Left ventricle myocardium inferior (tissue), 1 donor: Measurements from ENCODE around the gene KMT5C. TPM values are rescaled to one million over a fixed set of nuclear protein-coding genes. Genes with fewer than 3 reads are reported as not detected.

Experiments
- DNase-seq: peaks from one replicate; pipeline ENCODE4 v3.0.0-alpha.2; 2020
- H3K27ac ChIP-seq: fragments of 200-600 bp; replicated peaks from 2 replicates; pipeline ENCODE4 v1.8.0; 2021
- H3K27me3 ChIP-seq: fragments of 200-600 bp; 2 replicates; pipeline ENCODE4 v1.8.0; 2021; ENCODE audit warnings: low read depth
- H3K36me3 ChIP-seq: fragments of 200-600 bp; 2 replicates; pipeline ENCODE4 v1.8.0; 2021
- H3K4me1 ChIP-seq: fragments of 200-600 bp; 2 replicates; pipeline ENCODE4 v1.8.0; 2021
- H3K4me3 ChIP-seq: fragments of 200-600 bp; 2 replicates; pipeline ENCODE4 v1.8.0; 2021; ENCODE audit warnings: mild to moderate bottlenecking, moderate library complexity
- H3K9me3 ChIP-seq: fragments of 200-600 bp; replicated peaks from 2 replicates; pipeline ENCODE4 v1.8.0; 2021
- CTCF ChIP-seq: fragments of 200-600 bp; IDR thresholded peaks from 2 replicates; pipeline ENCODE4 v1.8.0; 2021; ENCODE audit warnings: antibody characterized with exemption, mild to moderate bottlenecking, borderline replicate concordance
- intact Hi-C: fragments of 100-400 bp; cut with micrococcal nuclease; formaldehyde crosslinking; loops from one replicate; pipeline ENCODE4 v1.11.0; 2022
- total RNA-seq: library from RNA; stranded (reverse); fragmentation: NEBNext Ultra II Directional; extraction: Animal tissue kit (Norgen Biotek cat#: 25700); gene quantifications from one replicate; pipeline ENCODE4 v1.2.1, GENCODE V29; 2021
- donor health status: DM: no; HTN: yes; CAD: no; lungs with severe emphysema.

KMT5C gene
- total RNA-seq, 1 donor from 2014 or later = 5.1 TPM

GRCh38 chr19:55366790-55367189 is 27.1 kb downstream of the KMT5C start:
- no peak for TF ChIP-seq CTCF
- Histone ChIP-seq H3K9me3 (no peaks in the 10 kb centered on the region), H3K36me3 (no peaks in the 10 kb centered on the region), H3K4me1 (peaks cover 17% of the 10 kb centered on the region), H3K4me3 (no peak overlapping the region), H3K27ac (no peak overlapping the region), H3K27me3 (peaks cover 89% of the 10 kb centered on the region)
- no peak for DNase-seq
- intact Hi-C loops = no loop called here

GRCh38 chr19:55368106-55368505 is 28.4 kb downstream of the KMT5C start:
- TF ChIP-seq CTCF = no peak
- intact Hi-C loops = no loop called here
- H3K27me3 ChIP-seq = peaks cover 89% of the 10 kb centered on the region
- H3K4me3 ChIP-seq = no peak overlapping the region
- H3K9me3 ChIP-seq = no peaks in the 10 kb centered on the region
- no peak overlapping the region for H3K27ac ChIP-seq
- peaks cover 17% of the 10 kb centered on the region for H3K4me1 ChIP-seq
- no peak for DNase-seq
- H3K36me3 ChIP-seq = no peaks in the 10 kb centered on the region

GRCh38 chr19:55368701-55369563 is 29.3 kb downstream of the KMT5C start:
- no peak for TF ChIP-seq CTCF
- Histone ChIP-seq H3K4me1 (peaks cover 17% of the 10 kb centered on the region), H3K4me3 (peak overlapping the region; percentile 45), H3K9me3 (no peaks in the 10 kb centered on the region), H3K36me3 (no peaks in the 10 kb centered on the region), H3K27ac (no peak overlapping the region), H3K27me3 (peaks cover 94% of the 10 kb centered on the region)
- intact Hi-C loops = no loop called here
- DNase-seq = no peak

GRCh38 chr19:55369653-55370304 is 30.1 kb downstream of the KMT5C start:
- intact Hi-C loops = no loop called here
- Histone ChIP-seq H3K36me3 (no peaks in the 10 kb centered on the region), H3K27me3 (peaks cover 97% of the 10 kb centered on the region), H3K9me3 (no peaks in the 10 kb centered on the region), H3K4me3 (peak overlapping the region; percentile 48), H3K4me1 (peaks cover 24% of the 10 kb centered on the region), H3K27ac (no peak overlapping the region)
- DNase-seq = no peak
- TF ChIP-seq CTCF = no peak

DNA sequence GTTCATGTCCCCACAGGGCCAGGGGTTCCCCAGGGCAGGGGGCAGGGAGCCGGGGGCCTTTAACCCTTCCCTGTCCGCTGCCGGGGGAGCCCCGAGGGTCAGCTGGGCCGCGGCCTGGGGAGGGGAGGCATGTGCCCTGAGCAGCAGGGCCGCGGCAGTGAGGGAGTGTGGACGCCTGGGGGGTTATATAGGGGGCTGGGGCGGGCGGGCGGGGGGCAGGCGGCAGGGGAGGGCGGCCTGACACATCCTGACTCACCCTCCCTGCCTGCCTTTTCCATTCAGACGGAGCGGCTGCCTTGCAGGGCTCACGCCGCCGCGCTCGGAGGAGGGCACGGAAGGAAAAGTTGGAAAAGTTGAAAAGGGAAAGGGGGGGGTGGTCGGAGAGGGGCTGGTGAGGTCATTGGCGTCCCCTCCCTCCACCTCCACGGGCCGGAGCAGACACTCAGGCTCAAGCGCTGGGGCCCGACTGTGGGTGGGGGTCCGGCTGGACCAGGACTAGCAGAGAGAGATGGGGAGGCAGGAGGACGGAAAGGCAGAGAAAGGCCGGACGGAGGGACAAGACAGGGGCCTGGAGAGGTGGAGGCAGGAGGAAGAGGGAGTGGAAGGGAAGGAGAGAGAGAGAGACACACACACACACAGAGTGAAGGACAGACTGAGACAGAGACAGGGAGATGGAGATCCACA is 30.8 kb downstream of the KMT5C start, which contains the start of gene IL11:
IL11 (minus strand) TSS at position 159 of the 684 bp plus-strand sequence; CDS start at position 6, 153 bp downstream.
- H3K4me3 ChIP-seq = peak within 1 kb of the TSS; percentile 48
- H3K9me3 ChIP-seq = no peaks in the 10 kb centered on the region
- DNase-seq = no peak
- peaks cover 94% of the 10 kb centered on the region for H3K27me3 ChIP-seq
- intact Hi-C loops = no loop called here
- no peak within 1 kb of the TSS for H3K27ac ChIP-seq
- peaks cover 24% of the 10 kb centered on the region for H3K4me1 ChIP-seq
- no peaks in the 10 kb centered on the region for H3K36me3 ChIP-seq
- TF ChIP-seq CTCF = no peak
